Ovary (tissue), 3 donors: ENCODE results near the gene OPCML.

Experiments
- POLR2A ChIP-seq: fragments of 450-650 bp; IDR thresholded peaks from one replicate; pipeline ENCODE4 v1.6.1; 2017; ENCODE audit warnings: antibody characterized with exemption, mild to moderate bottlenecking, moderate library complexity
- TF ChIP-seq, protein P1 (sequence below), 3 donors: fragments of 450-650 bp in 2 of 3; fragments of 200-600 bp in 1 of 3; IDR thresholded peaks; one replicate each; pipeline versions ENCODE4 v1.5.1 to v1.8.0; 2016 to 2022; ENCODE audit warnings: antibody characterized with exemption in 3 of 3, mild to moderate bottlenecking in 1 of 3
- donor health status: DM: no; HTN: no; CAD: no.

- TF ChIP-seq, protein P1, sequence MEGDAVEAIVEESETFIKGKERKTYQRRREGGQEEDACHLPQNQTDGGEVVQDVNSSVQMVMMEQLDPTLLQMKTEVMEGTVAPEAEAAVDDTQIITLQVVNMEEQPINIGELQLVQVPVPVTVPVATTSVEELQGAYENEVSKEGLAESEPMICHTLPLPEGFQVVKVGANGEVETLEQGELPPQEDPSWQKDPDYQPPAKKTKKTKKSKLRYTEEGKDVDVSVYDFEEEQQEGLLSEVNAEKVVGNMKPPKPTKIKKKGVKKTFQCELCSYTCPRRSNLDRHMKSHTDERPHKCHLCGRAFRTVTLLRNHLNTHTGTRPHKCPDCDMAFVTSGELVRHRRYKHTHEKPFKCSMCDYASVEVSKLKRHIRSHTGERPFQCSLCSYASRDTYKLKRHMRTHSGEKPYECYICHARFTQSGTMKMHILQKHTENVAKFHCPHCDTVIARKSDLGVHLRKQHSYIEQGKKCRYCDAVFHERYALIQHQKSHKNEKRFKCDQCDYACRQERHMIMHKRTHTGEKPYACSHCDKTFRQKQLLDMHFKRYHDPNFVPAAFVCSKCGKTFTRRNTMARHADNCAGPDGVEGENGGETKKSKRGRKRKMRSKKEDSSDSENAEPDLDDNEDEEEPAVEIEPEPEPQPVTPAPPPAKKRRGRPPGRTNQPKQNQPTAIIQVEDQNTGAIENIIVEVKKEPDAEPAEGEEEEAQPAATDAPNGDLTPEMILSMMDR (IDR thresholded peaks at IDR 0.05) = no peak
- no peak for TF ChIP-seq POLR2A
These were observed 591.2 kb downstream of the OPCML start for GRCh38 chr11:132941024-132941646.
